H9 (cell line): ENCODE data around the gene NMT1. TPM values are rescaled to one million over a fixed set of nuclear protein-coding genes. Genes with fewer than 3 reads are reported as not detected.
A peak's percentile ranks its signal among the peaks of the same experiment; 100 is the strongest.

Experiments used
- DNase-seq: peaks from one replicate; pipeline ENCODE4 v3.0.0-alpha.2; 2017
- H2AFZ ChIP-seq: one replicate; pipeline ENCODE4 v1.6.1; 2013; ENCODE audit warnings: mild to moderate bottlenecking, low read length, control low read depth, moderate library complexity
- H2AK5ac ChIP-seq: 2 replicates; pipeline ENCODE4 v1.6.1; 2013; ENCODE audit warnings: low read length, control low read depth, mixed read lengths; ENCODE audit not compliant: insufficient read length
- H2BK120ac ChIP-seq: one replicate; pipeline ENCODE4 v1.6.1; 2013; ENCODE audit warnings: low read depth, mild to moderate bottlenecking, low read length, control low read depth, inconsistent platforms; ENCODE audit not compliant: poor library complexity, severe bottlenecking
- H2BK12ac ChIP-seq: 2 replicates; pipeline ENCODE4 v1.6.1; 2013; ENCODE audit warnings: low read length, control low read depth, mixed read lengths, low read depth; ENCODE audit not compliant: insufficient read length
- H2BK15ac ChIP-seq: 2 replicates; pipeline ENCODE4 v1.6.1; 2013; ENCODE audit warnings: low read depth, low read length, control low read depth
- H2BK20ac ChIP-seq: one replicate; pipeline ENCODE4 v1.6.1; 2013; ENCODE audit warnings: low read depth, mild to moderate bottlenecking, low read length, control low read depth, inconsistent platforms; ENCODE audit not compliant: poor library complexity, severe bottlenecking
- H2BK5ac ChIP-seq: 2 replicates; pipeline ENCODE4 v1.6.1; 2013; ENCODE audit warnings: low read length, control low read depth, mixed read lengths; ENCODE audit not compliant: insufficient read length
- H3K14ac ChIP-seq: 2 replicates; pipeline ENCODE4 v1.6.1; 2013; ENCODE audit warnings: low read length, control low read depth; ENCODE audit not compliant: insufficient read depth
- H3K18ac ChIP-seq: 2 replicates; pipeline ENCODE4 v1.6.1; 2013; ENCODE audit warnings: low read depth, mild to moderate bottlenecking, mixed read lengths, low read length, control low read depth; ENCODE audit not compliant: insufficient read length
- H3K23ac ChIP-seq: 2 replicates; pipeline ENCODE4 v1.6.1; 2013; ENCODE audit warnings: low read length, control low read depth, mixed read lengths, low read depth; ENCODE audit not compliant: insufficient read length
- H3K23me2 ChIP-seq: 2 replicates; pipeline ENCODE4 v1.6.1; 2013; ENCODE audit warnings: low read depth, mild to moderate bottlenecking, mixed read lengths, low read length, control low read depth; ENCODE audit not compliant: insufficient read length, poor library complexity, severe bottlenecking
- H3K27ac ChIP-seq: 2 replicates; pipeline ENCODE4 v1.5.1; 2013; ENCODE audit warnings: low read length, control low read depth, mixed read lengths, low read depth; ENCODE audit not compliant: insufficient read length
- H3K27me3 ChIP-seq: 2 replicates; pipeline ENCODE4 v1.6.1; 2013; ENCODE audit warnings: low read length, control low read depth, inconsistent platforms; ENCODE audit not compliant: insufficient read depth
- H3K4ac ChIP-seq: 2 replicates; pipeline ENCODE4 v1.6.1; 2013; ENCODE audit warnings: low read depth, mild to moderate bottlenecking, control low read depth, inconsistent platforms, low read length, moderate library complexity
- H3K4me1 ChIP-seq: 2 replicates; pipeline ENCODE4 v1.6.1; 2013; ENCODE audit warnings: low read length, control low read depth, inconsistent platforms; ENCODE audit not compliant: insufficient read depth
- H3K4me2 ChIP-seq: 2 replicates; pipeline ENCODE4 v1.6.1; 2013; ENCODE audit warnings: low read length, control low read depth, mixed read lengths; ENCODE audit not compliant: insufficient read length, insufficient read depth
- H3K56ac ChIP-seq: 2 replicates; pipeline ENCODE4 v1.6.1; 2013; ENCODE audit warnings: low read depth, mild to moderate bottlenecking, mixed read lengths, low read length, control low read depth; ENCODE audit not compliant: insufficient read length
- H3K79me1 ChIP-seq: 2 replicates; pipeline ENCODE4 v1.6.1; 2013; ENCODE audit warnings: low read depth, mild to moderate bottlenecking, moderate library complexity, low read length, control low read depth, inconsistent platforms; ENCODE audit not compliant: insufficient read depth, poor library complexity, severe bottlenecking
- H3K79me2 ChIP-seq: 2 replicates; pipeline ENCODE4 v1.6.1; 2013; ENCODE audit warnings: low read length, control low read depth, inconsistent platforms; ENCODE audit not compliant: insufficient read depth
- H3K9ac ChIP-seq: 2 replicates; pipeline ENCODE4 v1.6.1; 2013; ENCODE audit warnings: low read length, control low read depth, mixed read lengths; ENCODE audit not compliant: insufficient read length; ENCODE audit errors: extremely low read depth
- H3K9me3 ChIP-seq: one replicate; pipeline ENCODE4 v1.6.1; 2013; ENCODE audit warnings: low read depth, low read length, inconsistent platforms; ENCODE audit not compliant: control insufficient read depth
- H3T11ph ChIP-seq: one replicate; pipeline ENCODE4 v1.6.1; 2013; ENCODE audit warnings: mild to moderate bottlenecking, low read length, control low read depth, inconsistent platforms
- H4K20me1 ChIP-seq: one replicate; pipeline ENCODE4 v1.6.1; 2013; ENCODE audit not compliant: control insufficient read depth, insufficient read length, insufficient read depth
- H4K5ac ChIP-seq: 2 replicates; pipeline ENCODE4 v1.6.1; 2013; ENCODE audit warnings: low read depth, mild to moderate bottlenecking, mixed read lengths, low read length, control low read depth; ENCODE audit not compliant: insufficient read length
- H4K8ac ChIP-seq: replicated peaks from 2 replicates; pipeline ENCODE4 v1.6.1; 2013; ENCODE audit warnings: low read length, control low read depth, mixed read lengths, low read depth; ENCODE audit not compliant: insufficient read length
- H4K91ac ChIP-seq: 2 replicates; pipeline ENCODE4 v1.6.1; 2013; ENCODE audit warnings: low read depth, mild to moderate bottlenecking, moderate library complexity, mixed read lengths, low read length, control low read depth; ENCODE audit not compliant: insufficient read length
- H3K27ac Mint-ChIP-seq, 3 experiments: 2 replicates in 2 of 3; 3 replicates in 1 of 3; pipeline ENCODE4 v1.8.0; 2020 to 2021; ENCODE audit warnings: mixed read lengths in 3 of 3, mild to moderate bottlenecking in 1 of 3, moderate library complexity in 1 of 3
- H3K27me3 Mint-ChIP-seq: 2 replicates; pipeline ENCODE4 v1.8.0; 2021; ENCODE audit warnings: low read depth, mild to moderate bottlenecking, moderate library complexity, mixed read lengths
- H3K36me3 Mint-ChIP-seq, 3 experiments: 2 replicates in 2 of 3; 3 replicates in 1 of 3; pipeline ENCODE4 v1.8.0; 2020 to 2021; ENCODE audit warnings: low read depth in 3 of 3, mixed read lengths in 3 of 3; ENCODE audit not compliant: insufficient read depth in 1 of 3
- H3K4me1 Mint-ChIP-seq, 2 experiments: 2 replicates each; pipeline ENCODE4 v1.8.0; 2020; ENCODE audit warnings: mixed read lengths in 2 of 2
- H3K4me3 Mint-ChIP-seq, 2 experiments: 2 replicates in 1 of 2; 3 replicates in 1 of 2; pipeline ENCODE4 v1.8.0; 2020 to 2021; ENCODE audit warnings: mild to moderate bottlenecking in 2 of 2, mixed read lengths in 2 of 2, moderate library complexity in 1 of 2
- H3K9me3 Mint-ChIP-seq, 2 experiments: 2 replicates in 1 of 2; 3 replicates in 1 of 2; pipeline ENCODE4 v1.8.0; 2020; ENCODE audit warnings: mild to moderate bottlenecking in 2 of 2, mixed read lengths in 2 of 2, moderate library complexity in 1 of 2
- CTCF ChIP-seq: fragments of 200-600 bp; sonication (generic); conservative IDR thresholded peaks from 3 replicates; pipeline ENCODE4 v1.8.0; 2021; ENCODE audit warnings: antibody characterized with exemption, mild to moderate bottlenecking
- WGBS: extraction: QIAGEN DNeasy Blood & Tissue Kit; methylation state at CpG from one replicate; pipeline ENCODE4 v1.1.7; 2013; ENCODE audit warnings: missing lambda C conversion rate, low lambda C conversion rate, mixed read lengths; ENCODE audit not compliant: insufficient read length; ENCODE audit errors: extremely low coverage; 5-methylcytosine and 5-hydroxymethylcytosine counted together
- total RNA-seq: library from RNA; stranded (reverse); gene quantifications from 2 replicates; pipeline ENCODE4 v1.2.1, GENCODE V29; 2021

NMT1 gene
- total RNA-seq, 1 experiment from 2014 or later, result 150 TPM

- WGBS, result no CpG with 5 or more reads among the region's 10 CpGs
- H2BK20ac ChIP-seq, result no peak overlapping the region
These were observed 55.4 kb downstream of the NMT1 start for GRCh38 chr17:45116434-45117016.

More at GRCh38 chr17:45116434-45117016, 55.4 kb downstream of the NMT1 start:
- no peak overlapping the region for H2AK5ac ChIP-seq
- no peak overlapping the region for H2BK5ac ChIP-seq
- Mint-ChIP-seq H3K36me3 (peaks cover 0 to 4% (median 0%) of the 10 kb centered on the region in 3 experiments; a peak in 4 of 7 replicates), H3K27me3 (no peaks in the 10 kb centered on the region), H3K4me3 (no peak overlapping the region), H3K4me1 (peaks cover 8 to 29% of the 10 kb centered on the region in 2 experiments), H3K9me3 (no peaks in the 10 kb centered on the region), H3K27ac (peak overlapping the region; percentile 5 to 63 (median 52); a peak in 5 of 7 replicates)
- H3K14ac ChIP-seq, result peak overlapping the region; percentile 28; the same call in 1 of the 2 replicates
- no peak overlapping the region for H2BK120ac ChIP-seq
- no peak overlapping the region for H3K23ac ChIP-seq
- TF ChIP-seq CTCF, result no peak
- no peak overlapping the region for H4K5ac ChIP-seq
- H3K79me1 ChIP-seq, result no peaks in the 10 kb centered on the region
- H2AFZ ChIP-seq, result no peak overlapping the region
- no peak overlapping the region for H2BK15ac ChIP-seq
- no peaks in the 10 kb centered on the region for H4K20me1 ChIP-seq
- no peaks in the 10 kb centered on the region for H3K27me3 ChIP-seq
- no peak overlapping the region for H3K18ac ChIP-seq
- no peak for DNase-seq
- H3K4ac ChIP-seq, result no peak overlapping the region
- H4K8ac ChIP-seq, result no peak overlapping the region
- H3K27ac ChIP-seq, result no peak overlapping the region
- no peak overlapping the region for H3K56ac ChIP-seq
- no peaks in the 10 kb centered on the region for H3K23me2 ChIP-seq
- no peaks in the 10 kb centered on the region for H3K4me1 ChIP-seq
- H2BK12ac ChIP-seq, result no peak overlapping the region
- H3T11ph ChIP-seq, result no peak overlapping the region
- H3K9me3 ChIP-seq, result no peaks in the 10 kb centered on the region
- H4K91ac ChIP-seq, result no peak overlapping the region
- H3K4me2 ChIP-seq, result no peak overlapping the region
- H3K9ac ChIP-seq, result no peak overlapping the region
- no peaks in the 10 kb centered on the region for H3K79me2 ChIP-seq
